ENCODE results near the gene EEFSEC. TPM values are rescaled to one million over a fixed set of nuclear protein-coding genes. Genes with fewer than 3 reads are reported as not detected.

EEFSEC gene
- total RNA-seq, 1 experiment from 2014 or later = 13.8 TPM

DNA sequence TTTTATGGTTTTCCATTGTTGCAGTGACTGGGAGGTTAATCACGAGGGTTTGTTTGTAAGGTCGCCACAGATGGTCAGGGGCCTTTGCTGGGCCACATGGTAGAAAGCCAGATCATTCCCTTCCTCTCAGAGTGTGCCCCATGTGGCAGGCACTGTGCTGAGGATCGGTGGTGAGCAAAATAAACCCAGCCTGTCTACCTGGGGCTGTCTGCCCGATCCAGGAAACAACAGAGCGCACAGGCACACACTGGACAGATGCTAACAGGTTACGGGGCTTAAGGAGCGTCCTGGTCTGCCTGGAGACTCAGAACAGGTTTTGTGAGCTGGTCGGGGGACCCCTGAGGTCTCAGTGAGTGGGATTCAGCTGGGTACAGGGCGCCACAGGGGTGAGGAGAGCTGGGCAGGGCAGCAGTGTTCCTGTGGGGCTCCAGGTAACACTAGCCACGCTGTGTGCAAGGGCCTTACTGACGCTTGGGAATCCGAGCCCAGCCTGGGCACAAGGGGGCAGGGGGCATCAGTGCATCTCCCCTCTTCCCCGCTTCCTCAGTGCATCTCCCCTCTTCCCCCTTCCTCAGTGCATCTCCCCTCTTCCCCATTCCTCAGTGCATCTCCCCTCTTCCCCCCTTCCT lies 177.0 kb downstream of the EEFSEC start:
- no peak for DNase-seq (ENCODE audit: low read depth)

DNA sequence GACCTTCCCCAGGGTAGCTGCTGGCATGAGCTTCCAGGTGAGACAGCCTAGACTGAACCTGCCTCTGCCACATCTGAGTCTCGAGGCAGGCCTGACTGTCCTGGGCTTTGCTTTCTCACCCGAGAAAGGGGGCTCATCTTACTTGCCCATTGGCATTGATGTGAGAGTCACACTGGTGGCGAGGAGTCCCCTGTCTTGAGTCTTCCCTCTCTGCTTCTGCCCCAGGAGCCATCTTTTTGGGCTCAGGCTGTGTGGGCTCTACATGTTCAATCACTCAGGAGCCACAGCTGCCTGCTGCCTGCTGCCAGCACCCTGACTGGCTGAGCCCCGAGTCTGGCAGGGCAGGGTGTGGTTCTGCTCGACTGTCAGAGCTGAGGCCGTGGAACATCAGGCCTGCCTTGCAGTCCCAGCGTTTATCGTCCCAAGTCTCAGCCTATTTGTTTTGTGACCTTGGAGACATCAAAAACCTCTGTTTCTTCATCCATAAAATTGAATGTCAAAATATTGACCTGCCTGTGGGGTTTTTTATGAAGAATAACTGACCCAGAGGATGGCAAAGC lies 180.9 kb downstream of the EEFSEC start:
- DNase-seq (ENCODE audit: low read depth) = no peak

DNA sequence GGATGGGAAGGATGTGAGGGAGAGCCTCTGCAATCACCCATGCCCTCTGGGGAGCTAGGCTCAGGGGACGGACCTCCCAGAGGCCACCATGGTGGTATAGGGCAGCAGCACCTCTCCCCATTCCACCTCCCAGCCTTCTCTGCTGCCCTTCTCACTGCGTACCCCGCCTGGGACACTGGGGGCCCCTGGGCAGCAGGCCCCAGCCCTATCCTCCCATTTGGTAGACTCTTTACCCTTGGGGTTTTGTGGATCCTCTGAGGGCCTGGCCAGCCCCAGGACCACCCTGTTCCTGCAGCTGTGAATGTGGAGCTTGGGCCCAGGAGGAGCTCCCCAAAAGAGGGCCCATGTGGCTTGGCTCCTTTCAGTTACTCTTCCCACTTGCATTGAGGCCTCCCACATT lies 181.5 kb downstream of the EEFSEC start:
- DNase-seq (ENCODE audit: low read depth) = no peak

DNA sequence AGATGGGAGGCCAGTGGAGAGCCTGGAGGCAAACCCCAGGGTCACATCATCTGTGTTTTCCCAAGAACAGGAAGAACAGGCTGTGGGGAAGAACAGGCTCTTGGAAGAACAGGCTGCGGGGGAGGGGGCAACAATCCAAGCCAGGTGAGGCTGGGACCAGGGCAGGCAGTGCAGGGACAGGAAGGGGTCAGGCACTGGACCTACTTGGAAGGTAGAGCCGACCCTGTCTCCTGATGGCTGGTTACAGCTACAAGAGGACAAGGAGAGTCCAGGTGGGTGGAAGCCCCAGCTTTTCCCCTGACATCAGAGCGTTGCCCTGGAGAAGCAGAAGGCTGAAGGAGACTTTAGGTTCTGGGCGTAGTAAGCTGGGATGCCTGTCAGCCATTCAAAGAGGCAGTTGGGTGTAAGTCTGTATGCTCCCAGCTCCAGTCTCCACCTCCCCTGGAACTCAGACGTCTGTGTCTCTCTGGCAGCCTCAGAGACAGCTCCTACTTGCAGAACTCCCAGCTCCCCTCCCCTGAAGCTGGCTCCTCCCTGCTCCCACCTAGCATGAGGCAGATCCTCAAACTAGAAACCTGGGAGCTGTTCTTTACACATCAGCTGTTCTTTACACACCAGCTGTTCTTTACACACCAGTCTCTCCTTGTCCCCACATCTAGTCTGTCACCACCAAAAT lies 182.5 kb downstream of the EEFSEC start:
- DNase-seq (ENCODE audit: low read depth) = no peak

DNA sequence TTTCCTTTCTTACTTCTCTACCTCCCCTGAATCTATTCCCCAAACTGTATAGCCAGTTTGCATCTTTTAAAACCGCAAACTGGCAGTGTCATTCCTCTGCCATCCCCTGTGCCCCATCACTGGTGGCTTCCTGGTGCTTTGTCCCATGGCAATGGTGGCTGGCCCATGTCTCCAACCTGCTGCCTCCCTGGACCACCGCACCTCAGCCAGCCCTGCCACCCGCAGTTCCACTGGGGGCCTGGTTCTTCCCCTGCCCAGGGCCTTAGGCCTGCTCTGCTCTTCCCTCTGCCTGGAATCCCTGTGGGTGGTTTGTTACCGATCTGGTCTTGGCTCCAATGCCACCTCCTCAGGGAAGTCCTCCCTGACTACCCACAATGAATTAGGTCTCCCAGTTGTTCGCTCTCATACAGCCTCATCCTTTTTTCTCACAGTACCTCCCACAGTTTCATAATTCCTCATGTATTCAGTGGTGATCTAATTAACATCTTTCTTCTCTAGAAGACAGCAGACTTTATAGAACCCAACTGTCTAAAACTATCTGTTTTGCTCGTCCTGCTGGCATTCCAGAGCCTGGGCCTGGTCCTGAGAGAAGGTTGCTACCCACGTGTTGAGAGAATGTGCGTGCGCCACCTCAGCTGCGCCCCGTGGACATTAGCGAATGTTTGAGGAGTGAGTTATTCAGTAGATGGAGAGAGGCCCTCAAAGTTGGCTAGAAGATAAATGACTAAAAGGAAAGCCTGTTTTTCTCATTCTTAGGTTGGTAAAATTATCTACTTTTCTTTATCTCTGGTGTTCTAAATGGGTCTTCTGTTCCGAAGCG lies 183.3 kb downstream of the EEFSEC start:
- DNase-seq (ENCODE audit: low read depth) = no peak

DNA sequence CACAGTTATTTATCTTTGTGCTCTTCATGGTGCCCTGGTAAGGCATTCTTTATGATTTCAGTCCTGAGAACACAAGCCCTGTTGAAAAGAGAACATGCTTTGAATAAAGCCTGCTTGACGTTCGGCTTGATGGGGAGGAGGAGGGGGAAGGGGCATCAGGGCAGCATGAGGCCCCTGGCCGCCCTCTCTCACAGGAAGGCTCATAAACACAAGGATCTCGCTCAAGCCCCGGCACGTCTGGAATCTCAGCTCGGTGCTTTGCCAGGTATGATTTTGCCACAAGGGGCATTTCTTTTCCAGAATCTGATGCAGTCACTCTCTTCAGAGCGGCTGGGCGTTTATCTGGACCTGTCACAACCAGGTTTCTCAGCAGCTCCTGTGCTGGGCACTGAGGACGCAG lies 184.0 kb downstream of the EEFSEC start:
- no peak for DNase-seq (ENCODE audit: low read depth)

DNA sequence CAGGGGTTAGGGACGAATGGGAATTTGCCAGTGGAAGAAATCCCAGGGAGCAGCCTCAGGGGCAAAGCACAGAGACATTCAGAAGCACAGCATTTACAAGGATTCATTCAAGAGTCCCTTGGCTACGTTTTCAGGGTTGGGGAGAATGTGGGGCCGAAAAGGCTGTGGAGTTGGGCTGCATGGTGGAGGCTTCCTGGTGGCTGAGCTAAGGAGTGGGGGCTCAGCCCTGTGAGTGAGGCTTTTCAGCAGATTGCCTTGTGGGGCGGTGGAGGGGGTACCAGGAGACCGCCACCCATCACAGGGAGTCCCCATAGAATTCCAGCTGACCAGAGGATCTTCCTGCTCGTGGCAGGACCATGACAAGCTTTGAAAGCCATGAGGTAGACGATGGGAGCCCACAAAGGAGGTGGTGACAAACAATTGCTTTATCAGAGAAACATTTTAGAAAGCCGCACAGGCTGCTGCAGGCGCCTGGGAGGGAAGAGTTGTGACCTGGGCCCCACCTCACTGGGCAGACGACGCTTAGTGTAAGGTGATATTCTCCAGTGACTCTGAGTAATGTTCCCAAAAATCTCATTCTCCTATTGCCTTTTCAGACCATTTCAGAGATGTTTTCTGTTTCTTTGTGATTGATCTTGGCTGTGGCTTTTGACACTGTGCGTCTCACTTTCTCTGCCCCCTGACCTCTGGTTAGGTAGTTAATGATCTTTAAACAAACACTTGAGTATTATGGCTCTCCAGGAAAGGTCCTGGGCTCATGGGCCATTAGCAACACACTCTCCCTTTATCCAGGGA lies 185.5 kb downstream of the EEFSEC start:
- DNase-seq (ENCODE audit: low read depth) = no peak

DNA sequence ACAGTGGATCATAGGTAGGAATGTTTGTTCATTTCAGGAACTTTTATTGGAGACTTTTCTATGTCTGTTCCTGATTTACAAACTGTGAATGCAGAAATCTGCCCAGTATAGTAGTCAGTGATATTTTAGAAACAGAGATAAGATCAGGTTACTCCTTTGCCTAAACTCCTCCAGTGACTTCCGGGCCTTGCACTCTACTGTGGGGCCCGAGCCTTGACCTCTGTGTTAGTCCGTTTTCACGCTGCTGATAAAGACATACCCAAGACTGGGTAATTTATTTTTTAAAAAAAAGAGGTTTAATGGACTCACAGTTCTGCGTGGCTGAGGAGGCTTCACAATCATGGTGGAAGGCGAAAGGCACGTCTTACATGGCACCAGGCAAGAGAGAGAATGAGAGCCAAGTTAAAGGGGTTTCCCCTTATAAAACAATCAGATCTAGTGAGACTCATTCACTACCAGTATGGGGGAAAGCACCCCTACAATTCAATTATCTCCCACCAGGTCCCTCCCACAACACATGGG lies 186.3 kb downstream of the EEFSEC start:
- no peak for DNase-seq (ENCODE audit: low read depth)

DNA sequence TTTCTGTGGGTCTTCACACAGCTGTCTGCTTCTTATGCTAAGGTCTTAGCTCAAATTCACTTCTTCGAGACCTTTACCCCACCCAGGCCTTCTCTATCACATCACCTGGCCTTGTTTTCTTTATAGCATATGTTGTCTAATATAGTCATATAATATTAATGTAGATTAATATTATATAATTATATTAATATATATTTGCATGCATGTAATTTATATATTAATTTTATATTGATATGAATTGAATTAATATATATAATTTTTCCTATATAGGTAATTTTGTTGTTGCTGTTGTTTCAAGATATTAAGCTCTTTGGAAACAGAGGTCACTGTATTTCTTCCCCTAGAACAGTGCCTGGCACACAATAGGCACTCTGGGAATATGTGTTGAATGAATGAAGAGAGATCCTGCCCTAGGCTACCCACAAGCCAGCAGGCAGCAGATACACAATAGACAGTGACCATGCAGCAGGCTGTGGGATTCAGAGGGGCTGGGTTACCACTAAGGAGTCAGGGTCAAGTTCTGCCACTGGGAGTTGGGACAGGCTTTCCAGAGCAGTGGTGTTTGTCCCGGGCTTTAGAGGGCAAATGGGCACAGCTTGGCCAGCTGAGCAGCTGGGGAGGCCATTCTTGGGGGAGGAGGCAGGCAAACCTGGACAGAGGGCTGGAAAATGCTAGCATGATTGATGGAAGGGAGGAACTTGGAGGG lies 187.1 kb downstream of the EEFSEC start:
- DNase-seq (ENCODE audit: low read depth) = no peak

DNA sequence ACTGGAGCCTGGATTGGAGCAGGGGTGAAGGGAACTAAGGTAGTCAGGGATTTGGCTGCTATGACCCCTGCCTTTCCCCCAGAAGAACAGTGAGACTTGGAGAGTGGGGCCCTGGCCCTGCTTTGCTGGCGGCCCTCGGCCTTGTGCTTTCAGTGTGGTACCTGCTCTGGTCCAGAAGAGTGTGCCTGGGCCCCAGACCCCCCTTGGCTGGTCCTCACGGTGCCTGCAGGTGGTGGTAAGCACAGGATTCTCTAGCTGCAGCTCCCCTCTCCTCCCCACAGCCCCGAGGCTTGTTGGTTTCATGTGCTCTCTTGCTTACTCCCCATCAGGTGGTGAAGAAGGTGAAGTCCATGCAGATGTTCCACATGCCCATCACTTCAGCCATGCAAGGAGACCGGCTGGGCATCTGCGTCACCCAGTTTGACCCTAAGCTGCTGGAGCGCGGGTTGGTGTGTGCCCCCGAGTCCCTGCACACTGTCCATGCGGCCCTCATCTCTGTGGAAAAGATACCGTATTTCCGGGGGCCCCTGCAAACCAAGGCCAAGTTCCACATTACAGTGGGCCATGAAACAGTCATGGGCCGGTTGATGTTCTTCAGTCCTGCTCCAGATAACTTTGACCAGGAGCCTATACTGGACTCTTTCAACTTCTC lies 187.7 kb downstream of the EEFSEC start:
- DNase-seq (ENCODE audit: low read depth) = no peak

DNA sequence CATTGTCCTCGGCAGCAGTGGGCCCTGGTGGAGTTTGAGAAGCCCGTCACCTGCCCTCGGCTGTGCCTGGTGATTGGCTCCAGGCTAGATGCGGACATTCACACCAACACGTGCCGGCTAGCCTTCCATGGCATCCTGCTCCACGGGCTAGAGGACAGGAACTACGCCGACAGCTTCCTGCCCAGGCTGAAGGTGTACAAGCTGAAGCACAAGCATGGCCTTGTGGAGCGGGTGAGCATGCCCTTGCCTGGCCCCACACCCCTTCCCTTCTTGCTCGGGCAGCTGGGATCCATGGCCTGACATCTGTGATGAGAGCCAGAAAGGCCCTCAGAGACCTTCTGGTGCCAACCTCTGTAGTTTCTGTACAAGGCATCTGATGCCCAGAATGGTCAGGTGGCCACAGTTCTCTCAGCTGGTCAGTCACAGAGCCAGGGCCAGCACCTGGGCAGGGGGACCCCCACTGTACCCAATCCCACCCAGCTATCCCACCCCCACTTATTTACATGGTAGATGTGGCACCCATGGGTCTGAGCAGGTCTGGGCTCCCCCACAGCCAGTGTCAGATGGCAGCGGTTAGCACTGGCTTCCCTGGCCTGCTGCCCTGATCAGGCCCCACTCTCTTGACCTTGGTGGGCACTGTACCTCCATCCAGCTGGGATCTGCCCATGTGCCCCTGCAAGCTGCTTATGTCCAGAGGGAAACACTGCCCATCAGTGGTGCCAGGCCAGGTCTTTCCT lies 188.5 kb downstream of the EEFSEC start:
- no peak for DNase-seq (ENCODE audit: low read depth)

DNA sequence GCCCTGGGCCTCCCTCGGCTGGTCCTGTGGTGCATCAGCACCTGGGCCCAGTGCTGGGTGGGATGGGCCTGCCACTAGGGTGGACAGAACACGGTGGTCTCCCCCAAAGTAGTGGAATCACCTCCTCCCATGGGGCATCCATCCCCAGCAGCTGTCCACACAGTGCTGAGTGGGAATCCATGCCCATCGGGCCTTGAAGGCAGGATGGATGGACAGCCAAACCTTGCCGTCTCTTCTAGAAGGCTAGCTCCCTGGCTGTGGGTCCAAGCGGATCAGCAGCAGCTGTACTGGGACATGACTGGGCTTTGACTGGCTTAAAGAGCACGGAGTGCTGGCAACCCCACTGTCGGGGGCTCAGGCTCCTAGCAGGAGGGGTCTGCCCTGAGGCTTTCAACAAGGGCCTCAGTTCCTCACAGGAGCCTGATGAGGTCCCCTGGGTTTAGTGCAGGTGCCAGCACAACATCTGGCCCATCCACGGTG lies 189.5 kb downstream of the EEFSEC start:
- no peak for DNase-seq (ENCODE audit: low read depth)

DNA sequence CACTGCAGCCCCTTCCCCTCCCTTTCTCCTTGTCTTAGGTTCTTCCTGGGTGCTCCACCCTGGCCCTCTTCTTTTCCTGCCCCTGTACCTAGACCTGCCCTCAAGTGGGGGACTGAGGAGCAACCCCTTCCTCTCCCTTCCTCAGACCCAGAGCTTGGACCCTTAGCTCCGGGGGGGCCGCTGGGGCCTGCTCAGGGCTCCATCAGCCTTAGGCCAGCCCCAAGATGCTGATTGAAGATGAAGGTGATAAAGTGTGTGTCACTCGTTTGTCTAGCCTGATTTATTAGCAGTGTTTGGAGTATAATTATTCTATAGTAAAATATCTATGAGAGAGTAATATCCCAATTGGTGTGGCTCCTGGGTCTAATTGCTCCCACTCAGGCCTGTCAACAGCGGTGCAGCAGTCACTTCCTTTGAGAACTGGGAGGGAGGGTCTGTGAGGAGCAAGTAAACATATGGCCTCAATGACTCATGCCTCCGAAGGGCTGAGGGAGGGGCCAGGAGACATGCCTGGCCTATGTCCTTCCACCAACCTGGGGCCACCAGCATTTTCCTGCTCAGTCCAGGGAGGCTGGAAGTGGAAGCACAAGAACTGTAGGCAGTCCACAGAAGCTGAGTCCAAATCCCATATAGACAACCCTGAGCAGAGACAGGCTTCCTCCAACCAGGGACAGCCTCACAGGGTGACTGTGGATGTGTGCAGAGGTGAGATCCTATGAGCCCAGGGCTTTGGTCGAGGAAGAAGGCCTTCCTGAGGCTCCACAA lies 190.2 kb downstream of the EEFSEC start:
- peak; percentile 72 for DNase-seq (ENCODE audit: low read depth)

DNA sequence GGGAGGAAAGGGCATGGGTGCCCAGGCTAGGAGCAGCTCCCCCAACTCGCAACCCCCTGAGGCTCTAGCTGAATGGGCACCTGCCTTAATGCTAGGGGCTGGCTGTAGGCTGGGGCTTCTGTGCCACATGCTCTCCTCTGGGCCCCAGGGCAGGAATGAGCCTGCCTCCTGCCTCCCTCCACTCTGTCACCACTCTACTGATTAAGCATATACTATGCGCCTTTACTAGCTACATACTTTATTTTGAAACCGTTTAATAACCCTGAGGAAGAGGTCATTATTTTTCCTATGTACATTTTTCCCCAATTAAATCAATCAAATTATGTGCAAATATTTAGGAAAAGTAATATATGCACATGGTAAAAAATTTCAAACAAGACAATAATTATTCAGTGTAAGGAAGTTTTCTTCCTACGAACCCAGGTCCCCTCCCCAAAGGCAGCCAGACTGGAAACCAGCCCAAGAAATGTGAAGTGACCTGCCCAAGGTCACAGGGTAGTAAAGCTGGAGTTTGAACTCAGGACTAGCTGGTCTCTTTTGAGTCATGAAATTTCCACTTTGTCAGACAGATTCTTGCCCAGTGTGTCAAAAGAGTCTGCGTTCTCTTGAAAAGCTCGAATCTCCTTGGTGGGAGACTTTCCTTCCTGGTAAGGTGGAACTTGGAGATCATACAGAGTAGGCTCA lies 190.9 kb downstream of the EEFSEC start:
- DNase-seq (ENCODE audit: low read depth) = no peak

DNA sequence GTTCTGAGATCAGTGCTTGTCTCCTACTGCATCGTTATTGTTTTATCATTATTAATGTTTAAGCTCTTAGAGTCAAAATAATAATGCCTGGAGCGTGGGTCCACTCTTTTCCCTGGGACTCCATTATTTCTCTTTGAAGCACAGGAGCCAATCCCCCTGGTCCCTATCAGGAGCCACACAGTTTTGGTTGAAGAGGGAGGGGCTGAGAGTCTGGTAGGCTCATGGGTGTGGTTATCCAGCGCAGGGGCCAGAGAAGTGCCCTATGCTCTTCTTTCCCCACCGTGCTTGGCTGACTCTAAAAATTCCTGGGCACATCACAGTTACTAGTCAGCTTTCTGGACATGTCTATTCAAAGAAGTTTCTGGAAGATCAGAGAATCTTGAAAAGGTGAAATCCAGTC lies 191.9 kb downstream of the EEFSEC start:
- no peak for DNase-seq (ENCODE audit: low read depth)

DNA sequence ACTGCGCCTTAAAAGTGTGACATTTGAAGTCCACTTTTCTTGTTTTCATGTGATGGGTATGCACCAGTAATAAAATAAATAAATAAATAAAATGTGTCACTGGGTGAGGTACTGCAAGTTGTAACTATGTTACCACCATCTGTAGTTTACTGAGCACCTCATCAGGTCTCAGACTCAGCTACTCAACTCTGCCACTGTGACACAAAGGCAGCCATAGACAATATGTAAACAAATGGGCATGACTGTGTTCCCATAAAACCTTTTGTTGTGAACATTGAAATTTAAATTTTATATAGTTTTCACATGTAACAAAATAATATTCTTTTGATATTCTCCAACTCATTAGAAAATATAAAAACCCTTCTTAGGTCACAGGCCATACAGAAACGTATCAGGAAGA lies 193.3 kb downstream of the EEFSEC start:
- no peak for DNase-seq (ENCODE audit: low read depth)

DNA sequence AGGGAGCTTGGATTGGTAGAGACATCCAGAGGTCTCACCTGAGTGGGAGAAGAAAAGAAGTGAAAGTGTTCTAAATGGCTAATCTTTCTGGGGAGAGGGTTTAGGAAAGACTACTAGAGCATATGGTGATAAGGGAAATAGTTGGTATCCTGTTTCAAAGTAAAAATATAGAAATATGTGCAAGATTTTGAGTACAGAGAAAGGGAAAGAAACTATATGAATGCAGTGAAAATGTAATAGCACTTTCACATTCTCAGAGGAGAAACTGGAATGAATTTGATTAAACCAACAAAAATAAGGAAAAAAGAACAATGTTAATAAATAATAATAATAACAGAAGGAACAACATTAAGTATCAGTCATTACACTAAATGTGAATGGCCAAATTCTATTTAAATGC lies 194.0 kb downstream of the EEFSEC start:
- no peak for DNase-seq (ENCODE audit: low read depth)

DNA sequence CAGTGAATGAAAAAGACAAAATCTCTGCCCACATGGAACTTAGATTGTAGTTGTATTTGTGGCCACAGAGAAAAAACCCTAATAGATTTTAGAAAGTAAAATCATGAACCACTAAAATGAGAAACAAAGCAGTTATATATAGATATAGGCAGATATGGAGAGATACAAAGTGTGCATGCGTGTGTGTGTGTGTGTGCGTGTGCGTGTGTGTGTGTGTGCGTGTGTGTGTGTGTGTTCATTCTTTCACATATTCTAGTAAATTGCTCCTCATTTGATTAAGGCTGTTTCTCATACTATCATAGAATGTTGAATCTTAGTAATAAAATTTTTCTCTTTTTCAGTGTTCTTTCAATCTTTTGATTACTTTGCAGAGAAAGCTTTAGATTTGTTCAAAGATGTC lies 194.8 kb downstream of the EEFSEC start:
- DNase-seq (ENCODE audit: low read depth) = no peak
